Liver (tissue), 9 donors: ENCODE data around the gene WNT1. TPM values are rescaled to one million over a fixed set of nuclear protein-coding genes. Genes with fewer than 3 reads are reported as not detected.

ENCODE experiments used
- DNase-seq: peaks from one replicate; pipeline ENCODE4 v3.0.0-alpha.2; 2017; ENCODE audit warnings: low spot score
- H3K27ac ChIP-seq, 2 donors: one replicate each; pipeline ENCODE4 v1.7.0; 2013; ENCODE audit warnings: inconsistent platforms in 2 of 2, low read length in 2 of 2, control low read depth in 1 of 2, low read depth in 1 of 2, mild to moderate bottlenecking in 1 of 2
- H3K27me3 ChIP-seq, 4 donors: one replicate each; pipeline versions ENCODE4 v1.6.1 to v1.7.0; 2013; ENCODE audit warnings: low read length in 3 of 4, inconsistent platforms in 1 of 4, mild to moderate bottlenecking in 1 of 4, moderate library complexity in 1 of 4; ENCODE audit not compliant: control insufficient read depth in 4 of 4, insufficient read depth in 4 of 4
- H3K36me3 ChIP-seq, 4 donors: one replicate each; pipeline versions ENCODE4 v1.6.1 to v1.7.0; 2013; ENCODE audit warnings: low read length in 3 of 4, mild to moderate bottlenecking in 3 of 4, low read depth in 1 of 4, moderate library complexity in 1 of 4; ENCODE audit not compliant: control insufficient read depth in 4 of 4, insufficient read depth in 3 of 4
- H3K4me1 ChIP-seq, 4 donors: one replicate each; pipeline versions ENCODE4 v1.6.1 to v1.7.0; 2013; ENCODE audit warnings: low read length in 3 of 4, mild to moderate bottlenecking in 3 of 4, moderate library complexity in 1 of 4; ENCODE audit not compliant: control insufficient read depth in 4 of 4, insufficient read depth in 4 of 4
- H3K4me3 ChIP-seq, 3 donors: one replicate each; pipeline versions ENCODE4 v1.6.1 to v1.7.0; 2013; ENCODE audit warnings: low read length in 3 of 3, control low read depth in 1 of 3, low read depth in 1 of 3, mild to moderate bottlenecking in 1 of 3
- H3K9ac ChIP-seq, 2 donors: one replicate each; pipeline ENCODE4 v1.7.0; 2013; ENCODE audit warnings: low read length in 2 of 2, mild to moderate bottlenecking in 2 of 2, moderate library complexity in 2 of 2, control low read depth in 1 of 2, low read depth in 1 of 2
- H3K9me3 ChIP-seq, 4 donors: one replicate each; pipeline versions ENCODE4 v1.6.1 to v1.7.0; 2013; ENCODE audit warnings: low read length in 3 of 4; ENCODE audit not compliant: control insufficient read depth in 4 of 4
- FOXA1 ChIP-seq: IDR thresholded peaks from 2 replicates; pipeline ENCODE4 v1.6.1; 2016; ENCODE audit warnings: antibody characterized with exemption
- HNF4A ChIP-seq, 2 donors: conservative IDR thresholded peaks; 2 replicates each; pipeline ENCODE4 v1.6.1; 2016; ENCODE audit warnings: antibody characterized with exemption in 2 of 2, mild to moderate bottlenecking in 2 of 2
- HNF4G ChIP-seq: IDR thresholded peaks from 2 replicates; pipeline ENCODE4 v1.6.1; 2016; ENCODE audit warnings: antibody characterized with exemption
- NR2F2 ChIP-seq: IDR thresholded peaks from 2 replicates; pipeline ENCODE4 v1.6.1; 2016; ENCODE audit warnings: antibody characterized with exemption
- REST ChIP-seq: IDR thresholded peaks from 2 replicates; pipeline ENCODE4 v1.6.1; 2016; ENCODE audit warnings: antibody characterized with exemption, mild to moderate bottlenecking
- RXRA ChIP-seq, 2 donors: IDR thresholded peaks; 2 replicates each; pipeline ENCODE4 v1.6.1; 2017 to 2018; ENCODE audit warnings: antibody characterized with exemption in 2 of 2, mild to moderate bottlenecking in 1 of 2
- YY1 ChIP-seq: IDR thresholded peaks from 2 replicates; pipeline ENCODE4 v1.6.1; 2016; ENCODE audit warnings: antibody characterized with exemption, mild to moderate bottlenecking
- ZBTB33 ChIP-seq: IDR thresholded peaks from 2 replicates; pipeline ENCODE4 v1.6.1; 2016; ENCODE audit warnings: antibody characterized with exemption
- WGBS: extraction: QIAGEN DNeasy Blood & Tissue Kit; methylation state at CpG from one replicate; pipeline ENCODE4 v1.1.7; 2013; 5-methylcytosine and 5-hydroxymethylcytosine counted together
- polyA plus RNA-seq, 2 donors: library from polyadenylated mRNA; stranded (reverse) in 1 of 2; unstranded in 1 of 2; fragments of 200-250 nt in 1 of 2; fragments of >200 nt in 1 of 2; fragmentation: Nextera tagmentation in 1 of 2; extraction: Ambion mirVana in 1 of 2; gene quantifications; one replicate each; pipeline versions ENCODE4 v1.2.1 to v1.2.3, GENCODE V29; 2013 to 2015
- total RNA-seq, 2 donors: library from RNA; depleted of rRNA; stranded (reverse); fragments of >200 nt; gene quantifications; one replicate each; pipeline ENCODE4 v1.2.3, GENCODE V29; 2014
- donor health status: healthy.
- donor health status: healthy.
- donor health status: healthy.
- donor health status: healthy.
- donor health status: healthy.

WNT1 gene
- total and polyA plus RNA-seq, 4 donors: not detected

GRCh38 chr12:48966177-48966895, 11.8 kb upstream of the WNT1 start:
- Histone ChIP-seq H3K27me3 (peaks cover 0 to 11% (median 5%) of the 10 kb centered on the region in 4 donors), H3K36me3 (no peaks in the 10 kb centered on the region), H3K4me3 (no peak overlapping the region), H3K27ac (no peak overlapping the region), H3K9me3 (no peaks in the 10 kb centered on the region), H3K4me1 (peaks cover 0 to 9% (median 5%) of the 10 kb centered on the region in 4 donors), H3K9ac (no peak overlapping the region)
- no peak for DNase-seq
- WGBS: 56% methylated on average over 20 of the region's 20 CpGs
- no peak for TF ChIP-seq ZBTB33

- TF ChIP-seq HNF4G (no peak), HNF4A (conservative IDR thresholded peaks at IDR 0.05) (no peak), YY1 (no peak), NR2F2 (no peak), REST (no peak)
- 74% methylated on average over 7 of the region's 7 CpGs for WGBS
These were observed 10.1 kb upstream of the WNT1 start for GRCh38 chr12:48967991-48968390.

GRCh38 chr12:48968467-48968866, 9.7 kb upstream of the WNT1 start:
- Histone ChIP-seq H3K27me3 (peaks cover 0 to 15% (median 9%) of the 10 kb centered on the region in 4 donors), H3K9me3 (no peaks in the 10 kb centered on the region), H3K27ac (no peak overlapping the region), H3K9ac (no peak overlapping the region), H3K4me3 (no peak overlapping the region), H3K4me1 (peaks cover 0 to 16% (median 6%) of the 10 kb centered on the region in 4 donors), H3K36me3 (no peaks in the 10 kb centered on the region)
- 74% methylated on average over 3 of the region's 3 CpGs for WGBS
- DNase-seq: no peak
- TF ChIP-seq RXRA (IDR thresholded peaks at IDR 0.05) (no peak), FOXA1 (no peak), ZBTB33 (no peak)

More at GRCh38 chr12:48967991-48968390, 10.1 kb upstream of the WNT1 start:
- no peaks in the 10 kb centered on the region for H3K36me3 ChIP-seq
- peaks cover 0 to 16% (median 6%) of the 10 kb centered on the region in 4 donors for H3K4me1 ChIP-seq
- H3K27ac ChIP-seq: no peak overlapping the region
- H3K27me3 ChIP-seq: peaks cover 0 to 14% (median 7%) of the 10 kb centered on the region in 4 donors
- DNase-seq: no peak
- H3K9me3 ChIP-seq: no peaks in the 10 kb centered on the region
- no peak overlapping the region for H3K4me3 ChIP-seq
- H3K9ac ChIP-seq: no peak overlapping the region
